HG03469 (cell line): Measurements from ENCODE around the gene ALLC.

Experiments
- ATAC-seq: cut with Tn5 transposase; IDR thresholded peaks from one replicate; pipeline ENCODE4 v1.9.1; 2021; ENCODE audit warnings: mild to moderate bottlenecking, moderate library complexity, moderate number of reproducible peaks; ENCODE audit not compliant: unreplicated experiment

Gene ALLC

DNA sequence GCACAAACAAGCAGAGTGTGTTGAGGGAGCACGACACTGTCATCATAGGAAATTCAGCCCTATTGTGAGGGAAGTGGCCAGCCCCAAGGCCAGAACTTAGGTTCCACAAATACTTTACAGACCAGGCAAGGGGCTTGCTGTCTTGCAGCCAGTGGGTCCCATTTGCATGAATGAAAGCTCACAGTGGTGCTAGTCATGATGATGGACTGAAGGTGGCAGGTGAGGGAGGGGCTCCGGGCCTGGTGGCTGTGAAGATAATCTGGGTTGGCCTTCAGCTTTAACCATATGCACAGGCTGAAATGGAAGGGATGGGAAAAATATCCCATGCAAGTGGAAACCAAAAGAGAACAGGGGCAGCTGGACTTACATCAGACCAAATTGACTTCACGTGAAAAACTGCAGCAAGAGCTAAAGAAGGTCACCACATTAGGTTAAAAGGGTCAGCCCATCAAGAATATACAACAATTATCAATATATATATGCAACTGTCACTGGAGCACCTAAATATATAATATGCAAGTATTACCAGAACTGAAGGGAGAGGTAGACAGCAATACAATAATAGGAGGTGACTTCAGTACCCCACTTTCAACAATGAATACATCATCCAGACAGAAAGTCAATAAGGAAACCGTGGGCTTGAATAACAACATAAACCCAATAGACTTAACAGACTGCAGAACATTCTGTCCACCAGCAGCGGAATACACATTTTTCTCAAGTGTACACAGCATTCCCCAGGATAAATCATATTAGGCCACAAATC lies 84.9 kb downstream of the ALLC start:
- no peak for ATAC-seq

DNA sequence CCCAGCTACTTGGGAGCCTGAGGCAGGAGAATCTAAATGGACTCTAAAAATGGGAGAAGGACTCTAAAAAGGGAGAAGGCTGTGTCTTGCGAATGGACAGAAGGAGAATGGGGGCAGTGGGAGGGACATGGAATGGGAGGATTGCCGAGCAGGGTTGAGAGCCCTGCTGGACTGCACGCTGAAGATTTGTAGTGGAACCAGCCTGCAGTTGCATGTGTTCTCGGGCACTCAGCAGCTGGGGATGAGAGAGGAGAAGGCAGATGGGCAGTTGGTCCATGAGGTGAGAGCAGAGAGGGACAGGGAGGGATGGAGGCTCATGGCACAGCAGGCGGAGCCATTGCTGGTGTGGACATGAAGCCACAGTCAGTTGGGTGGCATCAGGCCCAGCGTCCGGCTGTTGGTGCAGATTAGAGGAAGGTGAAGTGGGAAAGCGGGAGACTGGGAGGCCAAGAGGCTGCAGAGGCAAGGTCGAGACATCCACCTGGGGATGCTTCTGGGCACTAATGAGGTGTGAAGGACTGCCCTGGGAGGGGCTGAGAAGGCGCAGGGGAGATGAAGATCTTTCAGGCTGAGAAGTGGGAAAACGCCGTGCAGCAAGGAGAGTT lies 86.1 kb downstream of the ALLC start:
- no peak for ATAC-seq

DNA sequence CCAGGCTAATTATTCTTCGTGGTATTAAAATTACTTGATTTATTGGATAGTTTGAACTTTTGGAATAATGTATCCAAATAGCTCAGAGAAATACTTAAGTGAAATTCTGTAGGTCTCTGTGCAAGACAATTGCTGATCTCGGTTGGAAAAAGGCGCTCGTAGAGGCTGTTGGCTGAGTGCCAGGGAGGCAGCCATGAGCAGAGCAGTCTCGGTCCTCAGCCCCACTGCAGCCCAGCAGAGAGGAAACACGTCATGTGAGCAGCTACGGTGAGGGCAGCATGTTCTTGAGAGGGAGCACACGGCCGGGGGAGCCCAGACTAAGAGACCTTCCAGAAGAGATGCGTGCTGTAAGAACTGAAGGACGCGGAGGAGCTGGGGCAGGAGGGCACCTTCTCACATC lies 87.9 kb downstream of the ALLC start:
- ATAC-seq = no peak

DNA sequence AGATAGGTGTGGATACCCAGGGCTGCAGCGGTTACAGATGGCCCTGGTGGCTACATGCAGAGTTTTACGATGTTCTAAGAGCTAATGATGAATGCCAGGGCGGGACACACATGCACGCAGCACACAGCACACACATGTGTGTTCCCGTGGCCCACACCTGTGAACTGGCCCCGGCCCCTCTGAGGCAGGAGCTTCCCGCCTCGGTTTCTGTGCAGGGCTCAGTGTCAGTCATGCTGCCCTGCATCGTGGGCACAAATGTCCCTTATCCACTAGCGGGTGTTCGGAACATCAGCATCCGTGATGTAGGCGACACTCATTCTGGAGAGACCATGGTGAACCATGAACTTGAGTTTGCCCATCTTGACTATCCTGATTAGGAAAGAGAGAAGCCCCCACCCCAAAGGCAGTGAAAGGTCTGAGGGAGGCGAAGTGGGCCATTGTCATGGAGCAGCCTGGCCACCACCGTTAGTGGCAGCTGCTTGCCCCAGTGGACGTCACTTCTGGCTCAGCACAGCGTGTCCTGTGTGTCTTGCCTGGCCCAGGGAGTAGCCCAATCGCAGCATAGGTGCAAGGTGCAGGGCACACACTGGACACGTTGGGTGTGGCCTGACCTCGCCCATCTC lies 89.1 kb downstream of the ALLC start:
- no peak for ATAC-seq

DNA sequence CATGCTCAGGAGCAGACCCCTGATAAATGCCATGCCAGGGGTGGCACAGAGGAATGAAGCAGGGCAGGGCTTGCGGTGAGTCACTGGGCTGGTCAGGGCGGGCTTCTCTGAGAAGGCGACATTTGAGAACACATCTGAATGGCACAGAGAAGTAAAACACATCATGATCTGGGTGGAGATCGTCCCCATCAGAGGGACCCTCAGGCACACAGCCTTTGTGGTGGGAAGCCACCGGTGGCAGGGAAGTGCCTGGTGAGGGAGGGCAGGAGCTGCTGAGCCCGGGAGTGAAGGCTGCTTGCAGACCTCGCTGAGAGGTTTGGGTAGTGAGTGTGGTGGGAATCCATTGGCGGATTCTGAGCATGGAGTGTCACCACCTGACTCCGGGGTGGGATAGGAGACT lies 89.8 kb downstream of the ALLC start:
- no peak for ATAC-seq

DNA sequence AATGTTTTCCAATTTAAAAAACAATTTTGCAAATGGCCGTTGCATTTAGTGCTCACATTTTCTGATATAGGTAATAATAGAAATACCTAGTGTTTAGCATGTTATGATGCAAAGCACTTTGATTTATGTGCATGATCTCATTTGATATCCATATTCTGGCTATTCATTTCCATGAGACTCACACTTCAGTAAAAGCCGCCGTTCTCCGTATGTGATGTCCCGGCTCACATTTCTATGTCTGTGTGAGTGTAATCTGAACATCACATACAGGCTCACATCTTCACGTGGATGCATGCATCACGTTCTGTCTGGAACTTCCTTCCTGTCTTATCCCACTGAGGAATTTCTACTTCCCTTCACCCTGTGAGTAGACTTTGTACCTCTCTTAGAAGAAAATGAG lies 91.2 kb downstream of the ALLC start:
- no peak for ATAC-seq

DNA sequence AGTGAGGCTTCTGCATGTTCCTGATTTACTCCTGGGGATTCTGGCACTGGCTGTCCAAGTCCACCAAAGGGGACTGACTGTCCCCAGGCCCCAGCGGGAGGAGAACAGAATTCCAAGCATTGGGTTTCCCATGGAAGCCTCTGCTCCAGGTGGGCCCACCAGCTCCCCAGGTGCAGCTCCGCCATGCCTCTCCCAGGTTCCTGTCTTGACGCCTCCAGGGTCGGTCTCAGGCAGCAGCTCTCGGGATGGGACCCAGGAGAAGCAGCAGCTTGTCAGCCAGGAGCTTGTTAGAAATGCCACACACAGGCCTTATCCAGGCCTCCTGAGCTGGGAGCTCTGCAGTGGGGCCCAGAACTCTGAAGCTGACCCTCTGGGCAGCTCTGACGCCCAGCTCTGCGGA lies 93.3 kb downstream of the ALLC start:
- no peak for ATAC-seq

DNA sequence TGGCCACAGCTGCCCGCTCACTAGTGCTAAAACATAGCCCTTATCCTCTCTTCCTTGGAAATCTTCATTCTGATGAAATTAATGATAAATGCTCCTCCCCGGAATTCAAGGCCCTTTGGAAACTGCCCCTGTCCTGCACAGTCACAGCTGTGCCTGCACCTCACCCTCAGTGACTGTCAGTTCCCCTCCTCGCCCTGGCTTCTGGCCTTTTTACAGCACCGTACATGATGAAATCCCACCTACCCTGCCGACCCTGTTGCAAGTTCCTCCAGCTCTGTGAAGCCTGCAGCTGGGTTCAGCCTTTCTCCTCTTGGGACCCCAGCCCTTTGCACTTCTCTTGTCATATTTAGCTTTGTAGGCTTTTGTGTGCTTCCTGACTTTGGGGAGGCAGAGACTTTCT lies 93.8 kb downstream of the ALLC start:
- no peak for ATAC-seq
